Measurements from ENCODE around the gene SPEF1. TPM values are rescaled to one million over a fixed set of nuclear protein-coding genes. Genes with fewer than 3 reads are reported as not detected.
"Not testable (repeated sequence)": the region's sequence is repeated elsewhere in the genome, so short reads cannot be mapped to it uniquely, and the experiment has no call there.

SPEF1 gene, protein sequence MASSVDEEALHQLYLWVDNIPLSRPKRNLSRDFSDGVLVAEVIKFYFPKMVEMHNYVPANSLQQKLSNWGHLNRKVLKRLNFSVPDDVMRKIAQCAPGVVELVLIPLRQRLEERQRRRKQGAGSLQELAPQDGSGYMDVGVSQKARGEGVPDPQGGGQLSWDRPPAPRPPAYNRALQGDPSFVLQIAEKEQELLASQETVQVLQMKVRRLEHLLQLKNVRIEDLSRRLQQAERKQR
- under 1 TPM in 1 of 4 donors, not detected in 3; 0.14 TPM for total RNA-seq

GRCh38 chr20:3781153-3781910, at the start of gene SPEF1:
Gene SPEF1, minus strand, starts transcription at chr20:3781448. Its CDS starts 161 bp downstream, at chr20:3781287.
- H3K27ac ChIP-seq, result peak within 1 kb of the TSS; percentile 22 to 57 (median 33)
- peak; percentile 79 for DNase-seq
- in situ Hi-C loops (cut with MboI; ENCODE audit: low pct_ligation_motif_present in 1 of 4, low pct_unique_long_range_greater_than_20kb in 1 of 4, low sequenced_read_pairs in 3 of 4), result no loop called here
- intact Hi-C loops (cut with DNase I; ENCODE audit: low total_unique reads), result no loop called here
- TF ChIP-seq EP300 (IDR thresholded peaks at IDR 0.05; ENCODE audit: low read depth) (no peak), POLR2AphosphoS5 (IDR thresholded peaks at IDR 0.05) (no peak), POLR2A (IDR thresholded peaks at IDR 0.05) (no peak)
- TF ChIP-seq, protein P1, sequence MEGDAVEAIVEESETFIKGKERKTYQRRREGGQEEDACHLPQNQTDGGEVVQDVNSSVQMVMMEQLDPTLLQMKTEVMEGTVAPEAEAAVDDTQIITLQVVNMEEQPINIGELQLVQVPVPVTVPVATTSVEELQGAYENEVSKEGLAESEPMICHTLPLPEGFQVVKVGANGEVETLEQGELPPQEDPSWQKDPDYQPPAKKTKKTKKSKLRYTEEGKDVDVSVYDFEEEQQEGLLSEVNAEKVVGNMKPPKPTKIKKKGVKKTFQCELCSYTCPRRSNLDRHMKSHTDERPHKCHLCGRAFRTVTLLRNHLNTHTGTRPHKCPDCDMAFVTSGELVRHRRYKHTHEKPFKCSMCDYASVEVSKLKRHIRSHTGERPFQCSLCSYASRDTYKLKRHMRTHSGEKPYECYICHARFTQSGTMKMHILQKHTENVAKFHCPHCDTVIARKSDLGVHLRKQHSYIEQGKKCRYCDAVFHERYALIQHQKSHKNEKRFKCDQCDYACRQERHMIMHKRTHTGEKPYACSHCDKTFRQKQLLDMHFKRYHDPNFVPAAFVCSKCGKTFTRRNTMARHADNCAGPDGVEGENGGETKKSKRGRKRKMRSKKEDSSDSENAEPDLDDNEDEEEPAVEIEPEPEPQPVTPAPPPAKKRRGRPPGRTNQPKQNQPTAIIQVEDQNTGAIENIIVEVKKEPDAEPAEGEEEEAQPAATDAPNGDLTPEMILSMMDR (IDR thresholded peaks at IDR 0.05), result peak; percentile 11 to 37 (median 28)
- peaks cover 16% of the 10 kb centered on the region for H3K27me3 ChIP-seq
- peak within 1 kb of the TSS in 3 of 4 donors; percentile 5 to 39 (median 26) for H3K4me3 ChIP-seq
- H3K9me3 ChIP-seq, result no peaks in the 10 kb centered on the region
- 4 to 16% methylated on average over 4 to 28 of the region's 28 CpGs for WGBS, 2 donors (ENCODE audit: low coverage in 1 of 2)
- H3K36me3 ChIP-seq, result no peaks in the 10 kb centered on the region
- H3K4me1 ChIP-seq, result peaks cover 19 to 51% (median 44%) of the 10 kb centered on the region in 4 donors

DNA sequence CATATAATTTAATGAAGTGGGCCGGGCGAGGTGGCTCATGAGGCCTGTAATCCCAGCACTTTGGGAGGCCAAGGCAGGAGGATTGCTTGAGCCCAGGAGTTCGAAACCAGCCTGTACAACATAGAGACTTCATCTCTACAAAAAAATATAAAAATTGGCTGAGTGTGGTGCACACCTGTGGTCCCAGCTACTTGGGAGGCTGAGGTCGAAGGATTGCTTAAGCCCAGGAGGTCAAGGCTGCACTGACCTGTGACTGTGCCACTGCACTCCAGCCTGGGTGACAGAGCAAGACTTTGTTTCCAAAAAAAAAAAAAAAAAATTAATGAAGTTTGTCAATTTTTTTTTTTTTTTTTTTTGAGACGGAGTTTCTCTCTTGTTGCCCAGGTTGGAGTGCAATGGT, 48.6 kb upstream of the SPEF1 start:
- intact Hi-C loops (cut with DNase I; ENCODE audit: low total_unique reads); H3K4me3 ChIP-seq; H3K27me3 ChIP-seq; in situ Hi-C loops (cut with MboI; ENCODE audit: low pct_ligation_motif_present in 1 of 4, low pct_unique_long_range_greater_than_20kb in 1 of 4, low sequenced_read_pairs in 3 of 4); H3K36me3 ChIP-seq; H3K27ac ChIP-seq; H3K9me3 ChIP-seq; DNase-seq; H3K4me1 ChIP-seq: not testable (repeated sequence)
- WGBS, 2 donors (ENCODE audit: low coverage in 1 of 2), result 80 to 97% methylated on average over 1 to 5 of the region's 5 CpGs

- in situ Hi-C loops (cut with MboI; ENCODE audit: low pct_ligation_motif_present in 1 of 4, low pct_unique_long_range_greater_than_20kb in 1 of 4, low sequenced_read_pairs in 3 of 4), result no loop called here
- 86 to 100% methylated on average over 2 to 3 of the region's 3 CpGs for WGBS, 2 donors (ENCODE audit: low coverage in 1 of 2)
Observed at GRCh38 chr20:3828798-3829197, 47.5 kb upstream of the SPEF1 start.

DNA sequence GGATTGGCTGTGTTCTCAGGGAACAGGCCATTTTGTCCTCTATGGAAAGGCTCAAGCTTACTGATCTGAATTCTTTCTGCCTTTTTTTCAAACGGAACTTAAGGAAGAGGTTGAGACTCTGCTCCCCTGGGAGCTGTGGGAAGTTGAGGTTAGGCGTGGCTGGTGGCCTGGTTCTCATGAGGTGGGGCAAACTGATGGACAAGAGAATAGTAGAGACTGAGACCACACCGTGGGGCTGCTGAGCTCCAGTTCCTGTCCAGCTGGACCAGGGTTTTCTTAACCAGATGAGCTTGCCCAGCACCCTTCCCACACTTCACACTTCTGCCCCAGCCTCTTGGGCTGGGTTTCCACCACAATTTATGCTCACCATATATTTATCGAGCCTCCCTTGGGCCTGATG, 45.2 kb upstream of the SPEF1 start:
- Histone ChIP-seq H3K4me3 (no peak overlapping the region), H3K27ac (no peak overlapping the region), H3K36me3 (peaks cover 0 to 12% (median 3%) of the 10 kb centered on the region in 4 donors), H3K4me1 (peaks cover 1 to 3% (median 2%) of the 10 kb centered on the region in 4 donors), H3K27me3 (no peaks in the 10 kb centered on the region), H3K9me3 (no peaks in the 10 kb centered on the region)
- in situ Hi-C loops (cut with MboI; ENCODE audit: low pct_ligation_motif_present in 1 of 4, low pct_unique_long_range_greater_than_20kb in 1 of 4, low sequenced_read_pairs in 3 of 4) (no loop called here), intact Hi-C loops (cut with DNase I; ENCODE audit: low total_unique reads) (no loop called here)
- 79 to 83% methylated on average over 1 to 4 of the region's 4 CpGs for WGBS, 2 donors (ENCODE audit: low coverage in 1 of 2)
- TF ChIP-seq POLR2A (IDR thresholded peaks at IDR 0.05) (no peak), EP300 (IDR thresholded peaks at IDR 0.05; ENCODE audit: low read depth) (no peak), POLR2AphosphoS5 (IDR thresholded peaks at IDR 0.05) (no peak)
- TF ChIP-seq, protein P1 (IDR thresholded peaks at IDR 0.05), result no peak
- DNase-seq, result no peak

More at GRCh38 chr20:3828798-3829197, 47.5 kb upstream of the SPEF1 start:
- H3K36me3 ChIP-seq, result peaks cover 0 to 6% (median 3%) of the 10 kb centered on the region in 4 donors
- H3K9me3 ChIP-seq, result no peaks in the 10 kb centered on the region
- H3K27ac ChIP-seq, result no peak overlapping the region
- no peak for DNase-seq
- no peaks in the 10 kb centered on the region for H3K27me3 ChIP-seq
- TF ChIP-seq POLR2AphosphoS5 (IDR thresholded peaks at IDR 0.05) (no peak), EP300 (IDR thresholded peaks at IDR 0.05; ENCODE audit: low read depth) (no peak), POLR2A (IDR thresholded peaks at IDR 0.05) (no peak)
- TF ChIP-seq, protein P1 (IDR thresholded peaks at IDR 0.05), result no peak
- intact Hi-C loops (cut with DNase I; ENCODE audit: low total_unique reads), result no loop called here
- H3K4me1 ChIP-seq, result no peaks in the 10 kb centered on the region
- no peak overlapping the region for H3K4me3 ChIP-seq
